EH (cell line): ENCODE results near the gene THAP10.
"Not testable (repeated sequence)": the region's sequence is repeated elsewhere in the genome, so short reads cannot be mapped to it uniquely, and the experiment has no call there.

Experiments used
- DNase-seq: peaks from one replicate; pipeline ENCODE4 v3.0.0-alpha.2; 2015; ENCODE audit warnings: low read depth

The THAP10 gene

DNA sequence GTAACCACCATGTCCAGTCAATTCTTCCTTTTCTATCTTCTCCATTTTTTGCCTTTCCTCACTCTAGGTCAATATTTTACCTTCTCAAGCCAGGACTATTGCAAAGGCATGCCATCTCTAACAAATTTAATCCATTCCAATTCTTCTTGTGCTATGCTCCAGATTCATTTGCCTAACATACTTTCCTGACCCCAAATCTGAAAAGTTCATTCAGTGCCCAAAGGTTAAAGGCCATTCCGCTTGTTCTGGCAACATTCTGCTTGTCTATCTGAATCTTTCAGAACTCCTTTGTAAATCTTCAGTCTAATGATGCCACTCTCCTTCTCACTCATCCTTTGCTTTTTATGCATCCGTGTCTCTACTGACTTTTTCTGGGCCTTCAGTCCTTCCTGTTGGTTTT is 15.6 kb downstream of the THAP10 start:
- DNase-seq = no peak

DNA sequence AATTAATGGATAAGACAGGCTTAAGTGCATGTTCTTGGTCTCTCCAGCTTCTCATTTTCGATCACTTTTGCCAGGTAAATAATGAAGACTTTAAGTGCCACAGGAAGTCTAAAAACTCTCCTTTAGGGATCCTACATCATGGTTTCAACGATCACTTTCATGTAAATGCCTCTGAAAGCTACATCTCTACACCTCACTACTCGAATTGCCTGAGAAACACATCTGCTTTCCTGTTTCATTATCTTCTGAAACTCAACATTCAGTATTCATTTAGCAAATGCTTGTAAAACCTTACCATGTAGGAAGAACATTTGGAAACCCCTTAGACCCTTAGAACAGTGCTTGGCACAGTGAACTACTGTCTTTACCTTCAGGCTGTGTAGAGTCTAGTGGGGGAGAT is 16.2 kb downstream of the THAP10 start:
- DNase-seq = no peak

DNA sequence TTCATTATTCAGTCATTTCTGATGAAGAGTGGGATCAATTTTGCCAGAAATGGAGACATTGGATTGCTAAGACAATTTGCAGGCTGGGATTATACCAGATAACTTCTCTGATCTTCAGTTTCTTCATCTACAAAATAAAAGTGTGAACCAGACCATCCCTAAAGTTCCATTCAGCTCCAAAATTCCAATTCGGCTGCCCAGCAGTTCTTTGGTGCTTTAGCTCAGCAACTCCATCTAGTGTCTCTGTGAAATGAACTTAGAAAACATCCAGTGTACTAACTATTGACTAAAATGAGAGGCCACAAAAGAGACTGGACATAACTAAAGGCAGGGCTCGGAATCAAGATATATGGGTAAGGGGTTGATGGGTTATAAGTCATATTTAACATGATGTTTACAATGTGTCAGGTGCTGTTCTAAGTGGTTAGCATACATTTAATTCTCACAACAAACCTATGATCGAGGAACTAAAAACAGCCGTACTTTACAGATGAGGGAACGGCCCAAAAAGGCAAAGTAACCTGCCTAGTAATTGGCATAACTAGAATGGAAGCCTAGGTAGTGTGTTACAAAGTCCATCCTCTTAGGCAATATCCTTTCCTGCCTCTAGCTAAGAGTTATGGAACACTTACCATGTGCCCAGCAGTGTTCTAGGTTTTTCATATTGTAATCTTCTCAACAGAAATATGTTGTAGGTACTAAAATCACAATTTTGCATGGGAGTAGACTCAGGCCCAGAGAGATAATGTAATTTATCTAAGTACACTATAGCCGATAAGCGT is 17.0 kb downstream of the THAP10 start:
- peak; percentile 64 for DNase-seq

DNA sequence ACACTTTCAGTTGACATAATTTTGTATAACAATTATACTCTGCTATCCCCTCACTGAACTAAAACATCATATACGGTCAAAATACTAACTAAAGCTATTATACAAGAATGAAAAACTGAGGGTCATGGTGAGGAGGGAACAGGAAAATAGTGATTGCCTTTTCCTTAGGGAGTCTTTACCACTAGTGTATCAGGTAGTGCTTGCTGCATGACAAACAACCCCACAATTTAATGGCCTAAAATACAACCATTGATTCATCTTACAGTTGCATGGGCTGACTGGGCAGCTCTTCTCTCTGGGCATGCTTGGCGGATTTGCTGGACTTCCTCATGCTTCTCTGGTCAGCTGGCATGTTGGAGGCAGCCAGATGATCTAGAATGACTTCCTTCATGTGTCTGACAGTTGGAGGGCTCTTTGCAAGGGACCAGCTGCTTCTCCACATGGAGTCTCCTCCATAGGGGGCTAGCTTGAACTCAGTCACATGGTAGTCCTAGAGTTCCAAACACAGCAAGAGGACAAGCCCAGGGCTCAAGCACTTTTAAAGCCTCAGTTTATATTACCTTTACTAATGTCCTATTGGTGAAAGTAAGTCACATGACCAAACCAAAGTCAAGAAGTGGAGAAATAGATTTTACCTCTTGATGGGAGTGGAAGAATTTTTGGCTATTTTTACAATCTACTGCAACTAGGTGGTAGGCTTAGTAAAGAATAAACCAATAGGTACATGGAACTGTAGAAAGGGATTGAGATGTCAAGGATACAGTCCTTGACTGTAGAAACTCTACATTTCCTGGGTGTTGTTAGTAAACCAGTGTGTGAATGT is 18.8 kb downstream of the THAP10 start:
- no peak for DNase-seq

GRCh38 chr15:70871490-70871889 is 20.7 kb downstream of the THAP10 start:
- not testable (repeated sequence) for DNase-seq

DNA sequence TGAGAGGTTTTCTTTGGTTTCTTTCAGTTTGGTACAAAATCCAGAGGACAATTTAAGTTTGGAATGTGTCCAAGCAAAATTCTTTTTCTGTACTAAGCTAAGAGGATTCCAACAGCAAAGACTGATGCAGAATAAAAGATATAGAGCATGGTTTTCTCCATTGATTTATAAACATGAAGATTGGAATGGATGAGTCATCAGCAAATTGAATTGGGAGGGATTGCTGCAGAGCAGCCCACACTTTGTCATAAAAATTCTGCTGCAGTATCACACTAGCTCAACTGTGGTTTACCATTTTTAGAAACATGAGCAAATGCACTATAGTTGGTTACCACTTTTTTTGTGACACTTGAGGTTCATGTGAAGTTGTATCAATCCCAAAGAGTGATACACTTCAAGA is 22.2 kb downstream of the THAP10 start:
- peak; percentile 89 for DNase-seq

DNA sequence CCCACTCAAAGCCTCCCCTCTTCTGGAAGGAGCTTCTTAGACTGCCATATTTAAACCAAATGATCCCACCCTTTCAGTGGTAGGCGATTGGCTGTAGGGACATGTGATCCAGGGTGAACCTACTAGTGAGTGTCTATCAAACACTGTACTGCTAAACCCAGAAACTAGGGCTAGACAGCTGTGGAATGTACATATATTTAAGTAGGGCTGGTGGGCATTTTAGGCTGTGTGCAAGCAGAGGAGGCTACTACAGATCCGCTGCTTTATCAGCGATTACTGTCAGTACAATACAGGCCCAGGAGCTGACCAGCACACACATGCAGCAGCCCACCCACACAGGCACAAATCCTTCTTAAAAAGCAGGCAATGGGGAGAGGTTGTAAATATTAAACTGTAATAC is 22.9 kb downstream of the THAP10 start:
- DNase-seq = no peak

DNA sequence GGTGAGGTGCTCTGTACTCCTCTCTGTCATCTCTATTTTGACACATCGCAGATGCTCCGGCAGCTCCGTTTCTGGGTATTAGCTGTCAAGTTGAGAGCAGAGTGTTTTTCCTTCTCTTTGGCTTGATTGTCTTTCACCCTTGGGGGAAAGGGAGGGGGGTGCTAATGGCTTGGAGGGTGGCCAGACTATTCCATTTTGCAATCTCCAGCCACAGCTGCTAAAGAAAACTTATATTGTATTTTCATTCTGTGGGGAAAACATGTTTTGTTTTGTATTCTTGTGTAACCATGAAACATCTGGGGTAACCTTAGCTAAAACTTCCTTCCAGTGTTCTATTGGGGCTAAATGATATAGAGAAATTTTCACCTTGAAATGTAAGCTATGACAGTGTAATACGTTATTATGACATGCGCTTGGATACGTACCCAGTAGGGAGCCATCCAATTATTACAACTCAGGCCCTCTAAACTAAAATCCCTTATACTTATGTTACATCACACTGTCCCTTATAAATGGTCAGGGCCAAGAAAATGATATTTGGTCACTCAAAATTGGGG is 24.2 kb downstream of the THAP10 start:
- peak; percentile 66 for DNase-seq

GRCh38 chr15:70866982-70867641 is 25.1 kb downstream of the THAP10 start:
- DNase-seq = peak; percentile 30

DNA sequence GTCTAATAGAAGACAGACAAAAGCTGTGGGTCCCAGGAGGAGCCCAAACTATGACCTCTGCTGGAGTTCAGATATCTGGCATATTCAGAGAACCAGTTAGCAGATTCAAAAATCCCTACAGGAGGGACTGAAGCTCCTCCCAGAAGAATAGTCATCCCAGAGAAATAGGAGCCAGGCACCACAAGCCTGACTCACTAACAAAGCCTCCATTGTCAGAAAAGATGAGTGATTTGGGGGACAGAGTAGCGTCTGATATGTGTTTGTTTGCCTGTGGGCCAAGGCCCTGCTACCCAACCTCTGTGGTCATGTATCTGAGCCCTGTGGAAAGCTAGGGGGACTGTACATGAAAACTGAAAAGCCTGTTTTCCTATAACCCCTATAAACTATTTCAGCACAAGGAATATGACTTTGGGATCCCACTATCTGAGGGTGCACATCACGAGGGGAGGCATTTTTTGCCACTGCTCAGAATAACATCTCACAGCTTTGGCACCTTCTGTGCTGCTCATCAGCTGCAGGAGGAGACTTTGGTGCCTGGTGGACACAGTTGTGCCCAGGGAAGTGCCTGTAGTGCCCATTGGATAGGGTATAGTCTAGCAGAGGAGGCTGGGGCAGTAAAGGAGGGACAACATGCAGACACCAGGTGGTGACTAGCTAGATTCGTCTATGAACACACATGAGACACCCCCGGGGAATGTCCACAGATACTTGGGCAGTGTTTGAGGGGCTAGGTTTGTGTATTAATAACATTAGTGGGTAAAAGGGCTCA is 28.6 kb downstream of the THAP10 start:
- DNase-seq = peak; percentile 88

GRCh38 chr15:70859998-70860397 is 32.2 kb downstream of the THAP10 start:
- DNase-seq = no peak

GRCh38 chr15:70859322-70859908 is 32.8 kb downstream of the THAP10 start:
- no peak for DNase-seq

DNA sequence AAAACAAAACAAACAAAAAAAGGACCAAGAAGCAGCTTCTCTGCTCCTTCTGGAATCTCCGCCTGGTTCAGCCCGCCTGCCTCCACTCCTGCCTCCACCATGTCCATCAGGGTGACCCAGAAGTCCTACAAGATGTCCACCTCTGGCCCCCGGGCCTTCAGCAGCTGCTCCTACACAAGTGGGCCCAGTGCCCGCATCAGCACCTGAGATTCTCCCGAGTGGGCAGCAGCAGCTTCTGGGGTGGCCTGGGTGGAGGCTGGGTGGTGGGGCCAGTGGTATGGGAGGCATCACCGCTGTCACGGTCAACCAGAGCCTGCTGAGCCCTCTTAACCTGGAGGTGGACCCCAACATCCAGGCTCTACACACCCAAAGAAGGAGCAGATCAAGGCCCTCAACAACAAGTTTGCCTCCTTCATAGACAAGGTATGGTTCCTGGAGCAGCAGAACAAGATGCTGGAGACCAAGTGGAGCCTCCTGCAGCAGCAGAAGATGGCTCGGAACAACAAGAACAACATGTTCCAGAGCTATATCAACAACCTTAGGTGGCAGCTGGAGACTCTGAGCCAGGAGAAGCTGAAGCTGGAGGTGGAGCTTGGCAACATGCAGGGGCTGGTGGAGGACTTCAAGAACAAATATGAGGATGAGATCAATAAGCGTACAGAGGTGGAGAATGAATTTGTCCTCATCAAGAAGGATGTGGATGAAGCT is 33.5 kb downstream of the THAP10 start:
- not testable (repeated sequence) for DNase-seq

DNA sequence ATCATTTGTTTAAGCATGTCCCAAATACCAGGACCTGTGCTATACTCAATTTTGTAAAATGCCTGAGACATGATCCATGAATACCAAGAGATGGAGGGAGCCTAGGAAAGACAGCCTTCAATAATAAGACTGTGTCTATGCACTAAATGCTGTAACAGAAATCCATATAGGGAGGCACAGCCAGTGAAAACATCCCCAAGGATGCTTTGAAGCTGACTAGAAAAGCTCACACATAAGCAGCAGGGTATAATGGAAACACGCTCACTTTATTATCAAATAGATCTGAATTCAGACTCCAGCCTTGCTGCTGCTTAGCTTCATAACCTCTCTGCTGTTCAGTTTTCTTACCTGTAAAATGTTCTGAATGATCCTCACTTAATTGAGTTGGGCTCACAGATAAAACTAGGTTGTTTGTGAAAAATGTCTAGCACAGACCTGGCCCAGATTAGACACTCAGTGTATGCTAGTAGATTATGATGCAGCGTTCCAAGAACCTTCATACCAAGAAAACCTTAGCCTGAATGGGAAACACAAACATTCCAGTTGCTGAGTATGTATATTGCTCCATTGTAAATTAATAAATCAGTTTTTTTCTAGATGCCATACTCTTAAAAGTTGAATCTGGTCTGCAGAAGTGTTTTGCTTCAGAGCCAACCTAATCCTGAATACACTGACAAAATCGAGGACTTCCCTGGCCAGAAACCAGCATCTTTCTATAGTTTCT is 34.5 kb downstream of the THAP10 start:
- DNase-seq = peak; percentile 66

GRCh38 chr15:70856884-70857561 is 35.2 kb downstream of the THAP10 start:
- peak; percentile 100 for DNase-seq

DNA sequence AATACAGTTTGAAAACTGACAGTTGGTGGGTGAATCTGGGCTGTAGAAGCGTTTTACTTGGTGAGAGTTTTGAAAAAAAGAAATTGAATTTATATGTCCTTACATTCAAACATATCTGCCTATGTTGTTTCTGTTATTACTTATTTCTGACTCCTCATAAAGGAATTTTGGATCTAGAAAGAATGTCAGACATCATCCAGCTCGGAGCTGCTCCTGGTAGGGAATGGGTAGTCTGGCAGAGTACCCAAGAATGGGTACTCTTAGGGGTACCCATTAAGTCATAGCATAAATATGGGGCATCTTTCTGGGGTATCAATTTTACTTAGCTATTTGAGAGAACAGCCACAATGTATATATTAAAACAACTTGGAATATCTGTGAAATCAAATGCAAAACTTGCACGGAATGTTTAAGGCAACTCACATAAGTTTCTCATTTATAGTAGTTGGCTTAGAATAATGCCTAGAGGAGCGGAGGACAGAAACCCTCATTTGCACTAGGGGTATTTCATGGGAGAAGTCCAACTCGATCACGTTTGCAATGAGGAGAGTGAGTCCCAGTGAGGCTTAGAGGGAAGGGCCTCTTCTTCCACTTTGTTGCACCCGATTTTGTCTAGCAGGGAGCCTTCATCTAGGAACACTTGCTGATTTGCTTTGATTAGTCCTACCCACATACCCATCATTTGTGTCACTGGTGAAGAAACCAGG is 35.9 kb downstream of the THAP10 start:
- DNase-seq = peak; percentile 78

DNA sequence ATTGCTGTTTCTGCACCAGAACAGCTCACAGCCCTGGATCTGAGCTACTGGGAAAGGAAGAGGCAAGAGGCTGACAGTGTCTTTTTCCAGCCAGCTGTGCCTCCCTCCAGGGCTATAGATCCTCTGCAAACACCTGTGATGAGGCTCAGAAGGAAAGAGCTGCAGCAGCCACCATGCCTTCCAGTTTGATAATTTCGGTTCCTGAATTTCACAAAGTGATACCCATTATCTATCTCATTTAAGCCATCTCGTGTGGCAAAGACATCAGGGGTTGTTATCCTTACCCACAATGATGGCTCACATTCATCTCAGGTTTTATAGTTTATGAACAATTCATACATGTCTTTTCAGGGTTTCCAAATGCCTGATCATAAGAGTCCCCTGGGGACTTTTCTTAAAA is 36.5 kb downstream of the THAP10 start:
- peak; percentile 10 for DNase-seq

DNA sequence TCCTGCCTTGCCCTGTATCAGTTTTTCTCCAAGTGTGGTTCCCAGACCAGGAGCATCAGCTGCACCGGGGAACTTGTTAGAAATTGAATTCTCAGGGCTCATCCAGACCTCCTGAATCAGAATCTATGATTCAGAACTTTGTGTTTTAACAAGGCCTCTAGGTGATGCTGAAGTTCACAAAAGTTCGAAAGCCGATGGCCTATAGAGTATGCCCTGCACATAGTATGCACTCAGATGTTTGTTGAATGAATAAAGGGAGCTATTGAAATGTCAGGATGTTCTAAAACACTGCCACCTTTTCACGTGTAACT is 37.6 kb downstream of the THAP10 start:
- DNase-seq = peak; percentile 60
